GM21825 (cell line): Measurements from ENCODE around the gene DDI2.
"Not testable (repeated sequence)": the region's sequence is repeated elsewhere in the genome, so short reads cannot be mapped to it uniquely, and the experiment has no call there.

Source experiments
- ATAC-seq: cut with Tn5 transposase; IDR thresholded peaks from one replicate; pipeline ENCODE4 v1.9.1; 2021; ENCODE audit warnings: mild to moderate bottlenecking, moderate library complexity; ENCODE audit not compliant: unreplicated experiment

The DDI2 gene

GRCh38 chr1:15676688-15677661, 59.7 kb downstream of the DDI2 start:
- no peak for ATAC-seq

GRCh38 chr1:15678578-15678977, 61.3 kb downstream of the DDI2 start:
- no peak for ATAC-seq

- no peak for ATAC-seq
Measured at GRCh38 chr1:15680131-15680530, 62.9 kb downstream of the DDI2 start.

GRCh38 chr1:15680561-15681348, 63.5 kb downstream of the DDI2 start:
- no peak for ATAC-seq

GRCh38 chr1:15681349-15682292, 64.4 kb downstream of the DDI2 start:
- no peak for ATAC-seq

- no peak for ATAC-seq
Measured at GRCh38 chr1:15682936-15683341, 65.7 kb downstream of the DDI2 start.

GRCh38 chr1:15683345-15684039, 66.2 kb downstream of the DDI2 start:
- no peak for ATAC-seq

- ATAC-seq: no peak
Measured at GRCh38 chr1:15684042-15684461, 66.8 kb downstream of the DDI2 start, which contains the start of gene PLEKHM2. TSS of gene PLEKHM2 (plus strand) at chr1:15684320. CDS start at chr1:15684559, 239 bp downstream.

GRCh38 chr1:15684468-15685291, 67.4 kb downstream of the DDI2 start:
- no peak for ATAC-seq

- ATAC-seq: no peak
Measured at GRCh38 chr1:15685820-15686219, 68.6 kb downstream of the DDI2 start.

GRCh38 chr1:15687446-15687845, 70.2 kb downstream of the DDI2 start:
- ATAC-seq: no peak

GRCh38 chr1:15690317-15690716, 73.1 kb downstream of the DDI2 start:
- no peak for ATAC-seq

GRCh38 chr1:15691434-15692032, 74.3 kb downstream of the DDI2 start:
- no peak for ATAC-seq

- ATAC-seq: no peak
Measured at GRCh38 chr1:15692121-15692682, 74.9 kb downstream of the DDI2 start.

- ATAC-seq: no peak
Measured at GRCh38 chr1:15693371-15693770, 76.1 kb downstream of the DDI2 start.

GRCh38 chr1:15696956-15697521, 79.8 kb downstream of the DDI2 start:
- peak; percentile 92 for ATAC-seq

GRCh38 chr1:15698201-15698600, 80.9 kb downstream of the DDI2 start:
- no peak for ATAC-seq

- not testable (repeated sequence) for ATAC-seq
Measured at GRCh38 chr1:15699321-15699720, 82.1 kb downstream of the DDI2 start.
